ENCODE measurements around the gene NFXL1.
A peak's percentile ranks its signal among the peaks of the same experiment; 100 is the strongest.

The NFXL1 gene

DNA sequence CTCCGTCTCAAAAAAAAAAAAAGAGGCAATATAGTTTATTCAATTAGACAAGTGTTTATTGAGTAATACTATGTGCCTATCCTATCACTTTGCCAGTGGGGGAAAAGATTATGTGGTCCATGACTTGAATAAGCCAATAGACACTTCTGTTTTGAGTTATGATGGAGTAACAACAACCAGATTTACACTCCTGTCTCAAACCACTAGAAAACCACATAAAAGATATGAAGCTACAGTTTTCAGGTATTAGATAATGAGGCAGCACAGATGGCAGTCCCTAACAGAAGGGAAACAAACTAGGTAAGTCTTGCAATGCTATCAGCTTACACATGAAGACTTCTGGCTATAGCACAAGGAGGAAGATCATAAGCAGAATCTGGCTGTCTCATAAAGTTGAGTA, 22.5 kb downstream of the NFXL1 start:
- DNase-seq (ENCODE audit: low spot score), result no peak

DNA sequence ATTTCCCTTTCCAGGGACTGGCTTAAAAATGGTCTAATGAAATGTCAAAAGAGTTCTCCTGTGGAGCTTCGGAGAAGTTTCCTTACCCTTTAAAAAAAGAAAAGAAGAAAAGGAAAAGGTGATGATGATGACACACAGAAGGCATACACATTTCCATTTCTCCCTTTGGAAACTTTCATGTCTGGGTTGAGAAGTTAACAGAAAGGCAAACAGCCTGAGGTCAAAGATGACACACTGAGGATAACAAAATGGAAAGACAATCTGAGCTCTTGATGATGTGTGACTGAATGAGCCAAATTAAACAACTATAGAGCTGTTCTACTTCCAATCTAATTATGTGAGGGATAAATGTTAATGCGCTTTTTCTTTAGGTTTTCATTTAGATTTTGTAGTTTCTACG, 32.2 kb downstream of the NFXL1 start:
- no peak for DNase-seq (ENCODE audit: low spot score)

DNA sequence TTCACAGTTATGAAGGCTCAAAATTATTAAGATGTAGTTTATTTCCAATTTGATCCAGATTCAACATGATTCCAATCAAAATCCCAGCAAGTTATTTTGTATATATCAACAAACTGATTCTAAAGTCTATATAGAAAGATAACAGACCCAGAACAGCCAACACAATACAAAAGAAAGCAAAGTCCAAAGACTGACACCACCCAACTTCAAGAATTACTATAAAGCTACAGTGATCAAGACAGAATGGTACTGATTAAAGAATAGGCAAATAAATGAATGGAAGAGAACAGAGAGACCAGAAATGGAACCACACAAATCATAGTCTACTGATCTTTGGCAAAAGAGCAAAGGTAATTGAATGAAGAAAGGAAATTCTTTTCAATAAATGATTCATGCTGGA, 34.9 kb downstream of the NFXL1 start:
- DNase-seq (ENCODE audit: low spot score), result no peak

DNA sequence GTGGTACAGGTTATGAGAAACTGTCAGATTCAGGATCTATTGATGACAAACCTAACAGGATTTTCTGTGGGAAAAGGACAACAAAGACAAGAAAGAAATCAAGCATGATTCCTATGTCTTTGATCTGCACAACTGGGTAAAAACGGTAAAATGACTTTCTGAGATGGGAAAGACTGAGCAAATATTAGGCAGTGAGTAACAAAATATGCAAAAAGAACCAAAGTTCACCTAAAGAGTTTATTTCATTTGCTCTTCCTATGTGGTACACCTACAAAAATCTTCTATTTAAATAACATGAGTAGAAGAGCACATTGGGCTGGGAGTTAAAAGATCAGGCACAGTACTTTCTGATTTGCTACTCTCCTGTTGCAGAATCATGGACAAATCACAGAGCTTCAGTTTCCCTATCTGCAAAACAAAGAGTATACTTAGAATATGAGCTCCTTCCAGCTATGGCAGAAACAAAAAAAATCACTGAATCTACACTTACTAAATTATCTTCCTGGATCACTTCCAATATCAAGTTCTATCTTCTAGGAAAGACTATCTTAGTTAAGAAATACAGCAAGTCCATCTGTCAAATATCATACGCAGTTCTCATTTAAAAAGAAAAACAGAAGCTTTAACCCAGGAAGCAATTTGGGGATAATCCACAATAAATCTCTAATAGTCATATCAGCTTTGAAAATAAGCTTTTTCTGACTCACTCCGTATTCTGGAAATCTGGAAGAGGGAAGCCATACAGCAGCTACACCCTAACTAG, 37.4 kb downstream of the NFXL1 start:
- DNase-seq (ENCODE audit: low spot score), result no peak

- DNase-seq (ENCODE audit: low spot score), result no peak
Measured at GRCh38 chr4:47876310-47876709, 38.1 kb downstream of the NFXL1 start.

- no peak for DNase-seq (ENCODE audit: low spot score)
Measured at GRCh38 chr4:47873877-47874541, 40.4 kb downstream of the NFXL1 start.

DNA sequence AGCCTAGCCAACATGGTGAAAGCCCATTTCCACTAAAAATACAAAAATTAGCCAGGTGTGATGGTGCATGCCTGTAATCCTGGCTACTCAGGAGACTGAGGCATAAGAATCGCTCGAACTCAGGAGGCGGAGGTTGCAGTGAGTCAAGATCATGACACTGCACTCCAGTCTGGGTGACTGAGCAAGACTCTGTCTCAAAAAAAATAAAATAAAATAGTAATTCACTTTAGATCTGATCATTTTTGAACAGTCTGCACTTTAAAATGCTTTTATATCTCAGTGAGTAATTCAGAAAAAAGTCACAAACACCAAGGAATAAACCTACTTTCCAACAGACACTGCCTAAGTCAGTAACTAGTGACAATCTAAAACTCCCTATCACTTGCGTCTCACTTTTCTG, 50.9 kb downstream of the NFXL1 start:
- DNase-seq (ENCODE audit: low spot score), result no peak

DNA sequence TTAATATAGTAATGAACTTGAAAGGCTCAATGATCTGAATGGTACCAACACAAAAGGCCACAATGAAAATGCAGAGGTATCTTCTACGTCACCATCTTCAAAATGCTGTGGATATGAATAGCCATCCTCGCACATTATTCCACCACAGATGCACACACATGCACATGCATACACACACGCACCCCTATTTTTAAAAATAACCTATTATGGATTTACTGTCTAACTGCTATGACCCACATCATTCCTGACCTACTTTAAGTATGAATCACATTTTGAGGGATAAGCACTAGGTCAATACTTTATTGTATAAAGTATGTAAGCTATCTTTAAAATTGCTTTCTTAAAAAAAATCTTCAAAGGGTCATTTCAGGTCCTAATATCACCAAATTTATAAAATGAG, 52.1 kb downstream of the NFXL1 start:
- peak; percentile 30 for DNase-seq (ENCODE audit: low spot score)

DNA sequence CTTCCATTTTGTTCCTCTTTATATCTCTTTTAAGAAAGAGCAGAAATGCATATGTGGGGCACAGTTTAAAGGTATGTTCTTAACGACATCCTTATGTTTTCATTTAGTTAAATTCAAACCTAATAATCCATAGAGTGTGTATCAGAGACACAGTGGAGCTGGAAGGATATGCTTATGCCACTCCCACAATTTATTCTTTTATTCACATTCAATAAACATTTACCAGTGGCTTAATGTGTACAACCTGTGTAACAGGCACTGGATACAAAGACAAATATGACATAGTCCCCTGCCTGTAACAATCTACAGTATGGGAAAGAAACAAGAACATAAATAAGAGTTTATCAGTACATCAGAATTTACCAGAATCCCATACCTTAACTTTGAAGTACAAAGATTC, 54.1 kb downstream of the NFXL1 start:
- no peak for DNase-seq (ENCODE audit: low spot score)

GRCh38 chr4:47858006-47858405, 56.4 kb downstream of the NFXL1 start:
- no peak for DNase-seq (ENCODE audit: low spot score)

GRCh38 chr4:47856713-47857112, 57.7 kb downstream of the NFXL1 start:
- no peak for DNase-seq (ENCODE audit: low spot score)

DNA sequence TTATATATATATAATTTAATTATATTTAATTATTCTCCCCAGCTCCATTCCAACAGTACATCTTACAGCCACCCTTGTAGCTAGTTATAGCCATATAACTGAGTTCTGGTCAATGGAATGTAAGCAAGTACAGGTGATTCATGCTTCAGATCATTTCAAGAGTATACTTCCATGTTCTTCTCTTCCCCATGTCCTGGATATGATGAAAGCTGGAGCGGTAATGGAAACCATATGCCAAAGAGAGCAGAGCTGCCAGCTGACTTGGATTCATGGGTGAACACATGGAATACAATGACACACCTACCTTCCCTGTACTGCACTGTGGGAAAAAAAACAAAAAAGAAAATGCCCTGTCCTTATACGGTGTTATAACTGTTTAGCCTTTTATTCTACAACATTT, 59.0 kb downstream of the NFXL1 start:
- DNase-seq (ENCODE audit: low spot score), result no peak

DNA sequence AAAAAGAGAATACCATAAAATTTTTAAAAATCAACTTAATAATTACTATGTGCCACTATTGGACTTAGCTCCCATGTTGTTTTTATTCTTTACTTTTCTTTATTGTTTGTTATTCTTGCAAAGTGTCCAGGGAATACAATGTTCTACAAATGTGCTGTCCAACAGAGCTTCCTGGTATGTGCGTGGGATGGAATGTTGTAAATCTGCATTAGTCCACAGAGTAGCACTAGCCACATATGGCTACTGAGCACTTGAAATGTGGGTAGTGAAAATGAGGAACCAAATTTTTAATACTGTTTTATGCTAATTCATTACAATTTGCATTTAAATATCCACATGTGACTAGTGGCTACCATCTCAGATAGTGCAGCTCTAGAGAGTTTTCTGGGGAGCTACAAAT, 62.2 kb downstream of the NFXL1 start:
- no peak for DNase-seq (ENCODE audit: low spot score)

DNA sequence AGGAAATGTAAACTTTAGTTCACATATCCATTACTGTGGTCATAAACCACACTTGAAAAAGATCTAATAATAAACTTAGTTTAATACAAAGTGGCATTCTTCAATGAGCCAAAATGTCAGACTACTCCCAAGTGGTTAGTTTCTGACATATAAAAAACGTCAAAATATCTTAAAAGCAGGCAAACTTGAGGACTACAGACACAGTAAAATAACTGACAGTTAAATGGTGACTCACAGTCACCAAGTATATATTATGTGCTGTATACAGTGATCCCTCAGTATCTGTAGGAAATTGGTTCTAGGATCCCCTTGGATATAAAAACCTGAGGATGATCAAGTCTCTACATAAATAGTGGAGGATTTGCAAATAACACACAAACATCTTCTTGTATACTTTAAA, 64.9 kb downstream of the NFXL1 start:
- DNase-seq (ENCODE audit: low spot score), result no peak

- DNase-seq (ENCODE audit: low spot score), result no peak
Measured at GRCh38 chr4:47848041-47848440, 66.3 kb downstream of the NFXL1 start.

DNA sequence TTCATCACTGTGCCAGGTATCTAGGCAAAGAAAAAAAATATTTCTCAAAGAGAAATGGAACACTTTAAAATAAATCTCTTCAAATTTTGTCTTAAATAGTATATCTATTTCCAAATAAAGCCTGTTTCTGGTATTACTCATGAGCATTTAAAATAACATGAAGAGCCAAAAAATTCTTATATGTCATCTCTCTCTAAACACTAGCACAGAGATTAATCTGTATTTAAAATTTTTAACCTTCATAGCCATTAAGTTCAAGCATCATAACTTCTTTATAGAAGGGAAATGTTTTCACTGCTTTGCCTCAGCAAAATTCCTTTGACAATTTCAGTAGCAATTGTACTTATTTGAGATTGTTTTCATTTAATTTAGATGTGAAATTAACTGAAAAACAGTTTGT, 71.4 kb downstream of the NFXL1 start:
- no peak for DNase-seq (ENCODE audit: low spot score)

DNA sequence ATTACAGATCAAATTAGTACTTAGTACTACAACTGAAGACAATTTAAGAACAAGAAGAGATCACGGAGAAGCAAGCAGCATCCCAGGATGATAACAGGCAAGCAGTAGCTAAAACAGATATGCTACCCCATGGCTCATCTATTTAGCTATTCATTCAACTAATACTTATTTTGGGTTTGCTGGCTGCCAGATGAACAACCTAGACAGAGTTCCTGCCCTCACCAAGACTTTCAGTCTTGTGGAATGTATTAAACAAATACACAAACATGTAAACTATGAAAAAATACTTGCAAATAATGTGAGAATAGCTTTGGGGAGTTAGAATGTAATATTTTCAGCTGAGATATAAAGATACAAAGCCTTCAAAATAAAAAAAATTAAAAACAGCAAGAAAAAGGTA, 74.1 kb downstream of the NFXL1 start:
- no peak for DNase-seq (ENCODE audit: low spot score)

- DNase-seq (ENCODE audit: low spot score), result peak; percentile 6
Measured at GRCh38 chr4:47839259-47839658, 75.1 kb downstream of the NFXL1 start.

- DNase-seq (ENCODE audit: low spot score), result no peak
Measured at GRCh38 chr4:47838445-47838844, 75.9 kb downstream of the NFXL1 start.

GRCh38 chr4:47837908-47838294, 76.5 kb downstream of the NFXL1 start, which contains the start of gene CORIN:
CORIN (minus strand) TSS chr4:47838067; CDS start chr4:47837949, 118 bp downstream.
- DNase-seq (ENCODE audit: low spot score), result no peak

DNA sequence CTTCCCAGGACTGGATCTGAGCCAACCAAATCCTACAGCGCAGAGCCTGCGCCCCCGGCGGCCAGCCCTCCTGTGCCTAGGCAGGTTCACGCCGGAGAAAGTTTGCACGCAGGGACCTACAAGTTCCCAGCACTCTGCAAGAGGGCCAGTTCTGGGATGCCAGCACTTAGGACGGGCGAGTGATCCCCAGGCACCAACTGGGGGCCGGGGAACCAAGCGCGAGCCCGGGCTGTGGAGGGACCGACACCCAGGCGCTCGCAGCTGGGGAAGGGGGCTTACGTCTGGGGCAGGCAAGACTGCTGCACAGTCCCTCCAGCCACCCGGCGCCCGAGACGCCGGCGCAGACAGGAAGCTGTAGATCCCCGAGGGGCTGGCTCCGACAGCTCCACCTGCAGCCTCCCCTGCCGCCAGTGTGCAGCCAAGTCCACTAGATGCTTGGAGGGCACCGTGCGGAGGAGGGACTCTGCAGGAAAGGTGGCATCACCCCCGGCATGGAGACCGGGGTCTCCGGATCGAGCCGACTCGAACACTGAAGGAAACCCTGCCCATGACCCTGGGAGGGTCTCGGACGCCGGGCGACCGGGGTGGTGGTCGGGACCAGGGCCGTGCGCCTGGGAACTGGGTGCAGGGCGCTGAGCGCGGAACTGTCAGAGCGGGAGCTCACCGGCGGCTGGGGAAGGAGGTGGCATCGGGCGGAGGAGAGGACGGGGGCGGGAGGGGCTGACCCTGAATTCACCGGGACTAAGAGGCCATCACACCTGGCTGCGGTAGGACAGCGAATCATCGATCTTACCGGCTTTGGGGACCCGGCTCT, 77.1 kb downstream of the NFXL1 start:
- peak; percentile 48 for DNase-seq (ENCODE audit: low spot score)

GRCh38 chr4:47836641-47837093, 77.7 kb downstream of the NFXL1 start:
- DNase-seq (ENCODE audit: low spot score), result peak; percentile 89

- peak; percentile 16 for DNase-seq (ENCODE audit: low spot score)
Measured at GRCh38 chr4:47835494-47835893, 78.9 kb downstream of the NFXL1 start.

All from kidney tubule cell (primary cell).